GM21515 (cell line): ENCODE measurements around the gene P2RX7.
"Not testable (repeated sequence)": the region's sequence is repeated elsewhere in the genome, so short reads cannot be mapped to it uniquely, and the experiment has no call there.

Experiments
- ATAC-seq: cut with Tn5 transposase; IDR thresholded peaks from one replicate; pipeline ENCODE4 v1.9.1; 2021; ENCODE audit not compliant: unreplicated experiment

The P2RX7 gene

GRCh38 chr12:121226871-121227270 is 94.2 kb downstream of the P2RX7 start:
- ATAC-seq, result peak; percentile 6

- peak; percentile 69 for ATAC-seq
These were observed 94.6 kb downstream of the P2RX7 start for GRCh38 chr12:121227294-121227693.

DNA sequence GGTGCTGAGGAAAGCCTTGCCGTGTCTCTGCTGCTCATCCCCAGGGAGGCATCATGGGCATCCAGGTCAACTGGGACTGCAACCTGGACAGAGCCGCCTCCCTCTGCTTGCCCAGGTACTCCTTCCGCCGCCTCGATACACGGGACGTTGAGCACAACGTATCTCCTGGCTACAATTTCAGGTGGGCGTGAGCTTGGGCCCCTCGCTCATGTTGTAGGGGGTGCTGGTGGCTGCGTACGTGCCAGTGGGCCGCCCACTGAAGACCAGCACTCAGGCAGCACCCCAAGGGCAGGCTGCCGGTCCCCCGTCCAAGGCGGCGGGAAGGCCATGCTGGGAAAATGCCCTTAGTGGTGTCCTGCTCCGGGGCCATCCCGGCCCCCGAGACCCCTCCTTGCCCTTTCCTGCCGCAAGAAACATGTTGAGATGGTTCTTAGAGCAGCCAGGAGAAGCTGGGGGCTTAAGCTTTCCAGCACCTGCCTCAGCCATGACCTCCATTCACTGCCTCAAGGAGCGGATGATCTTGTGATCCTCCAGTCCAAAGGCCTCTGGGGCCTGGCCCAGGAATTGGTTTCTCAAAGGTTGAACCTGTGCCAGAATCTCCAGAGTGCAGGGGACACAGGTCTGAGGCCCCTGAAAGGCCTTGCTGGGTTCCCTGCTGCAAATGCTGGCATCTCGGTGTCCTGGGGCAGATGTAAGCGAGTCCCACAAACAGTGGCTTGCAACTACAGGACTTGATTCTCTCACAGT is 96.4 kb downstream of the P2RX7 start:
- no peak for ATAC-seq

DNA sequence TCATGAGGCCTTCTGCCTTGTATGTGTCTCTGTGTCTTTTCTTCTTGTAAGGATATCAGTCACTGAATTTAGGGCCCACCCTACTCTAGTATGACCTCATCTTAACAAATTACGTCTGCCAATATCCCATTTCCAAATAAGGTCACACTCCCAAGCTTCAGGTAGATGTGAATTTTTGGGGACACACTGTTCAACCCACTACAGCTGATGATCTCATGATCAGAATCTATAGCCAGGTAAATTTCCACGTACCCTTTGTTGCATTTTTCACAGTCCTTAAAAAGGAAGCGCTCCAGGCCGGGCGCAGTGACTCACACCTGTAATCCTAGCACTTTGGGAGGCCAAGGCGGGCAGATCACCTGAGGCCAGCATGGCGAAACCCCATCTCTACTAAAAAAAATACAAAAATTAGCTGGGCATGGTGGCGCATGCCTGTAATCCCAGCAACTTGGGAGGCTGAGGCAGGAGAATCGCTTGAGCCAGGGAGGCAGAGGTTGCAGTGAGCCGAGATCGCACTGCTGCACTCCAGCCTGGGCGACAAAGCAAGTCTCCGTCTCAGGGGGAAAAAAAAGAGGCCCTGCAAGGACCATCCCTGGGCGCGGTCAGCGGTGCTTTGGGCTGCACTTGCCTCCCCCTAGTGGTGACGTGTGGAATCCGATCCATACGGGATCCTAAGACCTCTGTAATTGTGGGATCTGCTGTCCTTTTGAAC is 97.3 kb downstream of the P2RX7 start:
- not testable (repeated sequence) for ATAC-seq

GRCh38 chr12:121230538-121230907 is 97.8 kb downstream of the P2RX7 start:
- ATAC-seq, result no peak

DNA sequence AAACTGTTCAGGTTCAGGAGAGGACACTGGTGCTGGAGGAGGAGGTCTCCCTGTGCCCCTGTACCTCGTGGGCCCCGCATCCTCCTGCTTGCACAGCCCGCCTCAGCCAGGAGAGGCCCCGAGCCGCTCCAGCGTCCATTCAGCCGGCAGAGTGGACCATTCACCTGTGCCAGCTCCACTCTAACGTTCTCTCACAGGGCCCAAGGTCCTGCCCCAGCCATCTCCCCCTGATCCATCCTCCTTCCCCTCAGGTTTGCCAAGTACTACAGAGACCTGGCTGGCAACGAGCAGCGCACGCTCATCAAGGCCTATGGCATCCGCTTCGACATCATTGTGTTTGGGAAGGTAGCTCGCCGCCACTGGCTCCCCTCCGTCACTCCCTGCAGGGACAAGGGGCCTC is 99.5 kb downstream of the P2RX7 start:
- ATAC-seq, result no peak

DNA sequence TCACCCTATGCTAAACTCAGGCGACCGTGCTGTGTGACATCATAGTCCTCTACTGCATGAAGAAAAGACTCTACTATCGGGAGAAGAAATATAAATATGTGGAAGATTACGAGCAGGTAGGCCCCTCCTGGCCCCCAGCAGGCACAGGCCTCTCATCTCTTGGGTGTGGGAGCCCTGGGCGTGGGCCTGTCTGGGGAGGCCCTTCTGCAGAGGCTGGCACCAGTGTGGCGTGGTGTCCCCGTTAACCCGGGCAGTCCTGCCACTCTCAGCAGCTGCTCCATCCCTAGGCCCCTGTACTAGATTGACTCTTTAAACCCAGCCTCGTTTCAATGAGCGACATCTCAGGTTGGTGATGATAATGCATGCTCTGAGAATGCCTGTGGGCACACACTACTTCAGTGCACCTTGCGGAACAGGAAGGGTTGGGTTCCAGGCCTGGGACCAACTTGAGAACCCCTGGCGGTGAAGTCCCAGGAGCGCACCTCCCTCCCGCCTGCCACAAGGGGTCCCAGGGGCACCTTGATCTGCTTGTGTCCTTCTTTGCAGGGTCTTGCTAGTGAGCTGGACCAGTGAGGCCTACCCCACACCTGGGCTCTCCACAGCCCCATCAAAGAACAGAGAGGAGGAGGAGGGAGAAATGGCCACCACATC is 100.4 kb downstream of the P2RX7 start:
- no peak for ATAC-seq

- ATAC-seq, result no peak
These were observed 100.9 kb downstream of the P2RX7 start for GRCh38 chr12:121233628-121234020.

GRCh38 chr12:121236776-121237175 is 104.1 kb downstream of the P2RX7 start:
- ATAC-seq, result no peak

- no peak for ATAC-seq
These were observed 104.7 kb downstream of the P2RX7 start for GRCh38 chr12:121237415-121237814.
